H1 (cell line): Measurements from ENCODE around the gene SYT2. TPM values are rescaled to one million over a fixed set of nuclear protein-coding genes. Genes with fewer than 3 reads are reported as not detected.
"Not testable (repeated sequence)": the region's sequence is repeated elsewhere in the genome, so short reads cannot be mapped to it uniquely, and the experiment has no call there.

Source experiments
- CTCF ChIA-PET: fragments of 300-600 bp; sonication (Branson Sonifier 250); formaldehyde crosslinking; loops from one replicate; lab custom pipeline; 2021; ENCODE audit not compliant: partially characterized antibody; lab: Charles Lee
- POLR2A ChIA-PET: fragments of 300-600 bp; sonication (Branson Sonifier 250); formaldehyde crosslinking; loops from one replicate; lab custom pipeline; 2021; ENCODE audit warnings: inconsistent platforms; ENCODE audit not compliant: partially characterized antibody; lab: Charles Lee
- DNase-seq, 2 experiments: peaks; one replicate each; pipeline versions ENCODE4 v3.0.0 to v3.0.0-alpha.2; 2010 to 2022; ENCODE audit warnings: low spot score in 2 of 2, low read depth in 1 of 2, mixed read lengths in 1 of 2
- FAIRE-seq: peaks from 2 replicates; lab custom pipeline; 2011; peaks lifted over from hg19 to GRCh38; lab: Jason Lieb, UNC
- H2AFZ ChIP-seq: 2 replicates; pipeline ENCODE4 v1.8.1; 2012; ENCODE audit warnings: low read length, inconsistent platforms
- H2AK5ac ChIP-seq: 2 replicates; pipeline ENCODE4 v1.6.1; 2013; ENCODE audit warnings: low read depth, low read length
- H2BK120ac ChIP-seq: replicated peaks from 2 replicates; pipeline ENCODE3; 2013; ENCODE audit warnings: low read depth, low read length, inconsistent platforms
- H2BK12ac ChIP-seq: 2 replicates; pipeline ENCODE4 v1.6.1; 2013; ENCODE audit warnings: low read depth, low read length
- H2BK15ac ChIP-seq: 2 replicates; pipeline ENCODE4 v1.6.1; 2013; ENCODE audit warnings: low read length
- H2BK20ac ChIP-seq: 2 replicates; pipeline ENCODE4 v1.6.1; 2013; ENCODE audit warnings: low read length
- H2BK5ac ChIP-seq: 2 replicates; pipeline ENCODE4 v1.6.1; 2013; ENCODE audit warnings: low read depth, low read length
- H3K14ac ChIP-seq: 2 replicates; pipeline ENCODE4 v1.6.1; 2013; ENCODE audit warnings: inconsistent platforms; ENCODE audit not compliant: insufficient read length
- H3K18ac ChIP-seq: 2 replicates; pipeline ENCODE4 v1.6.1; 2013; ENCODE audit warnings: low read length; ENCODE audit errors: extremely low read depth
- H3K23ac ChIP-seq: 2 replicates; pipeline ENCODE4 v1.6.1; 2013; ENCODE audit warnings: inconsistent platforms; ENCODE audit not compliant: insufficient read length
- H3K23me2 ChIP-seq: 2 replicates; pipeline ENCODE4 v1.6.1; 2013; ENCODE audit warnings: low read depth, low read length
- H3K27ac ChIP-seq: 2 replicates; pipeline ENCODE4 v1.6.1; 2011; ENCODE audit warnings: low read depth, low read length, inconsistent platforms
- H3K27me3 ChIP-seq, 4 experiments: replicated peaks in 1 of 4; 1 replicate in 1 of 4; 2 replicates in 3 of 4; pipeline versions ENCODE4 v1.6.1 to v1.8.1; 2011 to 2013; ENCODE audit warnings: low read length in 3 of 4, mild to moderate bottlenecking in 3 of 4, inconsistent platforms in 2 of 4, mixed read lengths in 2 of 4, moderate library complexity in 1 of 4; ENCODE audit not compliant: control insufficient read depth in 3 of 4, insufficient read depth in 3 of 4; ENCODE audit errors: extremely low read depth in 1 of 4
- H3K36me3 ChIP-seq, 4 experiments: 2 replicates each; pipeline versions ENCODE4 v1.6.1 to v1.8.1; 2011 to 2013; ENCODE audit warnings: mild to moderate bottlenecking in 4 of 4, low read length in 3 of 4, moderate library complexity in 2 of 4, control low read depth in 1 of 4, inconsistent platforms in 1 of 4; ENCODE audit not compliant: insufficient read depth in 4 of 4, control insufficient read depth in 2 of 4
- H3K4ac ChIP-seq: replicated peaks from 2 replicates; pipeline ENCODE3; 2013; ENCODE audit warnings: low read length, low read depth, mixed read lengths, inconsistent platforms; ENCODE audit not compliant: insufficient read length
- H3K4me1 ChIP-seq, 4 experiments: replicated peaks in 1 of 4; 1 replicate in 1 of 4; 2 replicates in 3 of 4; pipeline versions ENCODE4 v1.6.1 to v1.8.1; 2011 to 2013; ENCODE audit warnings: low read length in 3 of 4, inconsistent platforms in 2 of 4, mixed read lengths in 1 of 4; ENCODE audit not compliant: insufficient read depth in 4 of 4, control insufficient read depth in 3 of 4
- H3K4me2 ChIP-seq, 2 experiments: 2 replicates each; pipeline versions ENCODE4 v1.6.1 to v1.8.1; 2011 to 2013; ENCODE audit warnings: low read depth in 2 of 2, low read length in 2 of 2, control low read depth in 1 of 2, inconsistent platforms in 1 of 2, mild to moderate bottlenecking in 1 of 2; ENCODE audit not compliant: insufficient read depth in 1 of 2
- H3K4me3 ChIP-seq, 4 experiments: fragments of 200-600, 300-600 bp in 1 of 4; sonication (generic), shearing (Covaris generic), sonication (Bioruptor Twin) in 1 of 4; 2 replicates each; pipeline versions ENCODE4 v1.5.1 to v1.8.1; 2011 to 2016; ENCODE audit warnings: low read length in 4 of 4, low read depth in 3 of 4, control low read depth in 2 of 4, inconsistent platforms in 2 of 4, mild to moderate bottlenecking in 2 of 4, mixed read lengths in 1 of 4, moderate library complexity in 1 of 4; ENCODE audit not compliant: insufficient read depth in 2 of 4; ENCODE audit errors: extremely low read depth in 1 of 4
- H3K56ac ChIP-seq: replicated peaks from 2 replicates; pipeline ENCODE3; 2013; ENCODE audit warnings: low read depth, mild to moderate bottlenecking, mixed read lengths, low read length, inconsistent platforms; ENCODE audit not compliant: insufficient read length
- H3K79me1 ChIP-seq: 2 replicates; pipeline ENCODE4 v1.6.1; 2013; ENCODE audit warnings: low read depth, low read length, control low read depth
- H3K79me2 ChIP-seq, 2 experiments: 2 replicates each; pipeline versions ENCODE4 v1.6.1 to v1.8.1; 2012 to 2013; ENCODE audit warnings: low read length in 2 of 2, mild to moderate bottlenecking in 2 of 2, inconsistent platforms in 1 of 2; ENCODE audit not compliant: insufficient read depth in 2 of 2, control insufficient read depth in 1 of 2
- H3K9ac ChIP-seq, 4 experiments: replicated peaks in 1 of 4; 1 replicate in 1 of 4; 2 replicates in 3 of 4; pipeline versions ENCODE4 v1.6.1 to v1.8.1; 2011 to 2013; ENCODE audit warnings: low read depth in 3 of 4, low read length in 3 of 4, control low read depth in 2 of 4, mild to moderate bottlenecking in 2 of 4, moderate library complexity in 2 of 4, inconsistent platforms in 1 of 4; ENCODE audit errors: extremely low read depth in 1 of 4
- H3K9me3 ChIP-seq, 2 experiments: 2 replicates each; pipeline versions ENCODE4 v1.6.1 to v1.8.1; 2012 to 2013; ENCODE audit warnings: mild to moderate bottlenecking in 2 of 2, moderate library complexity in 2 of 2, control low read depth in 1 of 2, inconsistent platforms in 1 of 2, low read depth in 1 of 2, low read length in 1 of 2, mixed read lengths in 1 of 2; ENCODE audit not compliant: insufficient read depth in 2 of 2
- H4K20me1 ChIP-seq, 2 experiments: replicated peaks in 1 of 2; 2 replicates each; pipeline versions ENCODE3 to v1.8.1; 2011 to 2013; ENCODE audit warnings: inconsistent platforms in 2 of 2, low read length in 2 of 2, mild to moderate bottlenecking in 1 of 2; ENCODE audit not compliant: insufficient read depth in 2 of 2, control insufficient read depth in 1 of 2
- H4K5ac ChIP-seq: 2 replicates; pipeline ENCODE4 v1.6.1; 2013; ENCODE audit warnings: low read length, low read depth, mixed read lengths, inconsistent platforms; ENCODE audit not compliant: insufficient read length
- H4K8ac ChIP-seq: 2 replicates; pipeline ENCODE4 v1.8.0; 2013; ENCODE audit warnings: mild to moderate bottlenecking, moderate library complexity, low read length, inconsistent platforms; ENCODE audit not compliant: insufficient read depth; ENCODE audit errors: extremely low read depth
- H4K91ac ChIP-seq: replicated peaks from 2 replicates; pipeline ENCODE3; 2013; ENCODE audit warnings: low read length, mixed read lengths, inconsistent platforms; ENCODE audit not compliant: insufficient read length
- RAD21 ChIP-seq, 2 experiments: IDR thresholded peaks in 1 of 2; conservative IDR thresholded peaks in 1 of 2; 2 replicates each; pipeline ENCODE4 v1.6.1; 2011; ENCODE audit warnings: low read depth in 2 of 2, low read length in 2 of 2, improper control_type of control experiment in 1 of 2, inconsistent platforms in 1 of 2, mild to moderate bottlenecking in 1 of 2, moderate library complexity in 1 of 2
- WGBS, 2 experiments: shearing (Covaris generic) in 1 of 2; methylation state at CpG; one replicate each; pipeline versions ENCODE4 v1.1.6 to v1.1.7; 2013 to 2015; ENCODE audit warnings: low lambda C conversion rate in 2 of 2, mixed read lengths in 2 of 2, inconsistent platforms in 1 of 2, low coverage in 1 of 2, missing lambda C conversion rate in 1 of 2; ENCODE audit not compliant: insufficient replicate concordance in 2 of 2, insufficient coverage in 1 of 2, insufficient read length in 1 of 2; ENCODE audit errors: extremely low coverage in 1 of 2, missing lambda C conversion rate in 1 of 2; 5-methylcytosine and 5-hydroxymethylcytosine counted together
- polyA plus RNA-seq, 7 experiments: library from polyadenylated mRNA; depleted of rRNA in 3 of 7; stranded (reverse) in 5 of 7; unstranded in 2 of 7; fragments of >200 nt in 5 of 7; fragments of 200-250 nt in 2 of 7; gene quantifications; 1 replicate in 5 of 7; 2 replicates in 1 of 7; 4 replicates in 1 of 7; pipeline versions ENCODE4 v1.2.1 to v1.2.3, GENCODE V29; 2011 to 2013; ENCODE audit warnings: missing spikeins in 2 of 7, mixed read lengths in 2 of 7
- total RNA-seq: library from RNA; stranded (reverse); fragmentation: NEBNext Ultra II Directional; extraction: Animal tissue kit (Norgen Biotek cat#: 25700); gene quantifications from 2 replicates; pipeline ENCODE4 v1.2.1, GENCODE V29; 2021

Gene SYT2
- total and polyA plus RNA-seq, 2 of the 8 experiments (the other 6 are each of a cell fraction or from before 2014, with no cell fraction given): 2.8 to 11.0 TPM

DNA sequence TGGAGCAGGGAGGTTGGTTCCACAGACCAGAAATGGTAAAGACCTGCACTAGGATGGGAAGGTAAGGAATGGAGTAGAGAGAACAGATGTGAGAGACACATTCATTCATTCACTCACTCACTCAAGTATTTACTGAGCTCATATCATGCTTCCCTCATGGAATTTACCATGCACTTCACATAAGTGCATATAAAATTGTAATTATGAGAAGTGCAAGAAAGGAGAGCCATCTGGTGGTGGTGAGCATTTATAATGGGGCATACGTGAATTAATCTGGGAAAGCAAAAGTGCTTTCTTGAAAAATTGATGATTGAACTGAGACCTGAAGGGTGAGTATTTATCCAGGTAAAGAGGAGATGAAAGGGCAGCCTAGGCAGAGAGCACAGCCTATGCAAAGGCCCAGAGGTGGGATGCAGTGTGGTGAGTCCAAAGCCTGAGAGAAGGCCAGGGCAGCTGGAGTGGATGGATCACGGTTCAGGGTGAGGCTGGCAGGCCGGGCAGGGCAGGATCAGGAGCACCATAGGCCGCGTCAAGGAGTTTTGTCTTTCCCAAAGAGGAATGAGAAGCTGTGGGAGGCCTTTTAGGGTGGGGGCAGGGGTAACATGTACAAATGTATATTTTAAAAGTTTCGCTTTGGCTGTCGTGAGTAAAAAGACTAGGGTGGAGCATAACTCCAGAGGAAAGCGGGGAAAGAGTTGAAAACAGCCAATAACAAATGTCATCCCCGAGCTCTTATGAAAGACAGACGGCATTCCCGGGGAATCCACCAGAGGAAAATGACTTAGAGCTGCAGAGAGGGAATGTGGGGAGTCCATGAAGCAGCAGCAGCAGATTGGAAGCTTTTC lies 95.7 kb downstream of the SYT2 start:
- DNase-seq, H3K27ac ChIP-seq, H2BK15ac ChIP-seq, H2AK5ac ChIP-seq, H3K79me2 ChIP-seq, H2BK120ac ChIP-seq, H3K9me3 ChIP-seq, H3K79me1 ChIP-seq, H3K36me3 ChIP-seq, H4K8ac ChIP-seq, H4K20me1 ChIP-seq, H3K14ac ChIP-seq, H3K4me3 ChIP-seq, H3K23me2 ChIP-seq, H4K5ac ChIP-seq, H3K4me1 ChIP-seq, H3K56ac ChIP-seq, H3K18ac ChIP-seq, H2BK12ac ChIP-seq, H2BK20ac ChIP-seq, H3K4ac ChIP-seq, H2BK5ac ChIP-seq, FAIRE-seq, H3K23ac ChIP-seq, H2AFZ ChIP-seq, H3K27me3 ChIP-seq, H4K91ac ChIP-seq, H3K4me2 ChIP-seq, H3K9ac ChIP-seq: not testable (repeated sequence)
- WGBS, 2 experiments: 87% methylated on average over 11 of the region's 11 CpGs; no CpG with 5 or more reads in 1 of the 2 experiments
- ChIA-PET CTCF (interaction anchor here (0.8 to 4.6 kb wide), 12 partner anchors 9 to 151 kb away, joined by 3 to 23 read pairs (median 3); no protein-coding TSS in a partner anchor), POLR2A (interaction anchor here (0.7 kb wide), 1 partner anchor 40 kb away, joined by 3 read pairs; no protein-coding TSS in a partner anchor)
- TF ChIP-seq RAD21 (IDR thresholded peaks at IDR 0.05 in 1 of 2, conservative IDR thresholded peaks at IDR 0.05 in 1 of 2; ENCODE audit: low read depth in 2 of 2, low read length in 2 of 2): 0 out of 4 replicates have a peak, but pooled peaks of 1 of the 2 experiments have one; percentile 3
